SK-N-SH treated with all-trans-retinoic acid at 6 μM for 48 hours (cell line): ENCODE measurements around the gene TMEM178B.

Experiments
- ARNTL ChIP-seq: fragments of 450-650 bp; formaldehyde crosslinking; IDR thresholded peaks from 2 replicates; pipeline ENCODE4 v1.5.0; 2020; ENCODE audit warnings: low read depth, mild to moderate bottlenecking, moderate library complexity, borderline replicate concordance
- BACH2 ChIP-seq: fragments of 250-450 bp; sonication (Bioruptor Pico); IDR thresholded peaks from 2 replicates; pipeline ENCODE4 v1.9.0; 2021; ENCODE audit warnings: mild to moderate bottlenecking, borderline replicate concordance
- GLIS3 ChIP-seq: fragments of 250-450 bp; sonication (Bioruptor Pico); IDR thresholded peaks from 2 replicates; pipeline ENCODE4 v1.5.0; 2020; ENCODE audit warnings: mild to moderate bottlenecking, moderate library complexity
- ISL1 ChIP-seq: fragments of 250-450 bp; sonication (Bioruptor Pico); IDR thresholded peaks from 2 replicates; pipeline ENCODE4 v2.1.2; 2022; ENCODE audit warnings: mild to moderate bottlenecking, moderate library complexity
- PPARA ChIP-seq: fragments of 250-450 bp; sonication (Bioruptor Pico); IDR thresholded peaks from 2 replicates; pipeline ENCODE4 v1.5.0; 2020; ENCODE audit warnings: mild to moderate bottlenecking, borderline replicate concordance
- SNAI2 ChIP-seq: fragments of 250-450 bp; sonication (Bioruptor Pico); IDR thresholded peaks from 2 replicates; pipeline ENCODE4 v1.5.0; 2020; ENCODE audit warnings: mild to moderate bottlenecking, moderate library complexity
- TOX ChIP-seq: fragments of 250-450 bp; sonication (Bioruptor Pico); IDR thresholded peaks from 2 replicates; pipeline ENCODE4 v1.8.0; 2021; ENCODE audit warnings: mild to moderate bottlenecking, moderate library complexity, borderline replicate concordance
- ZFP30 ChIP-seq: fragments of 450-650 bp; formaldehyde crosslinking; IDR thresholded peaks from 2 replicates; pipeline ENCODE4 v1.5.0; 2022; ENCODE audit warnings: mild to moderate bottlenecking, moderate library complexity
- ZNF70 ChIP-seq: fragments of 450-650 bp; formaldehyde crosslinking; IDR thresholded peaks from 2 replicates; pipeline ENCODE4 v1.5.0; 2020; ENCODE audit warnings: mild to moderate bottlenecking, moderate library complexity
- TF ChIP-seq, protein P1 (sequence below): fragments of 250-450 bp; sonication (Bioruptor Pico); IDR thresholded peaks from 2 replicates; pipeline ENCODE4 v1.8.0; 2020; ENCODE audit warnings: mild to moderate bottlenecking, moderate library complexity, borderline replicate concordance
- TF ChIP-seq, protein P2 (sequence below): fragments of 250-450 bp; sonication (Bioruptor Pico); IDR thresholded peaks from 2 replicates; pipeline ENCODE4 v1.5.0; 2020; ENCODE audit warnings: mild to moderate bottlenecking, moderate library complexity

DNA sequence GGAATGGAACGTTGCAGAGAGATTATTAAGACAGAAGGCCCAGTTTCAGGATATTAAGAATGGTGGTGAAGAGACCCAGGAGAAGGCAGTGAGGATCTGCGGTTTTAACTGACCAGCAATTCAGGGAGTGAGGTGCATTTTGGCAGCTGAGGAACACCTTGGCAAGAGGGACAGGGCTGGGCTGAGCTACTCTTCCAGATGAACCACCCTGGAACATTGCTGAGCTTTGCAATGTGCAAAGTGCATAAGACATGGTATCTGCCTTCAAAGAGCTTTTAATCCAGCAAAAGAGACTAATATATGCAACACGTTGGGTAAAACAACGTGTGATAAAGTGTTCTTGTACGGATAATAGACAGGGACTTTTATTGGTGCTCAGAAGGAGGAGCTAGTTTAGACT, 296.3 kb downstream of the TMEM178B start:
- TF ChIP-seq PPARA (CRISPR knock-in tag) (no peak), ARNTL (CRISPR knock-in tag) (no peak), TOX (CRISPR knock-in tag) (no peak), GLIS3 (CRISPR knock-in tag) (no peak), SNAI2 (CRISPR knock-in tag) (no peak), ZNF70 (CRISPR knock-in tag) (no peak), ISL1 (no peak), ZFP30 (CRISPR knock-in tag) (no peak), BACH2 (CRISPR knock-in tag) (no peak)
- TF ChIP-seq, protein P1, sequence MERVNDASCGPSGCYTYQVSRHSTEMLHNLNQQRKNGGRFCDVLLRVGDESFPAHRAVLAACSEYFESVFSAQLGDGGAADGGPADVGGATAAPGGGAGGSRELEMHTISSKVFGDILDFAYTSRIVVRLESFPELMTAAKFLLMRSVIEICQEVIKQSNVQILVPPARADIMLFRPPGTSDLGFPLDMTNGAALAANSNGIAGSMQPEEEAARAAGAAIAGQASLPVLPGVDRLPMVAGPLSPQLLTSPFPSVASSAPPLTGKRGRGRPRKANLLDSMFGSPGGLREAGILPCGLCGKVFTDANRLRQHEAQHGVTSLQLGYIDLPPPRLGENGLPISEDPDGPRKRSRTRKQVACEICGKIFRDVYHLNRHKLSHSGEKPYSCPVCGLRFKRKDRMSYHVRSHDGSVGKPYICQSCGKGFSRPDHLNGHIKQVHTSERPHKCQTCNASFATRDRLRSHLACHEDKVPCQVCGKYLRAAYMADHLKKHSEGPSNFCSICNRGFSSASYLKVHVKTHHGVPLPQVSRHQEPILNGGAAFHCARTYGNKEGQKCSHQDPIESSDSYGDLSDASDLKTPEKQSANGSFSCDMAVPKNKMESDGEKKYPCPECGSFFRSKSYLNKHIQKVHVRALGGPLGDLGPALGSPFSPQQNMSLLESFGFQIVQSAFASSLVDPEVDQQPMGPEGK (CRISPR knock-in tag), result no peak
- TF ChIP-seq, protein P2, sequence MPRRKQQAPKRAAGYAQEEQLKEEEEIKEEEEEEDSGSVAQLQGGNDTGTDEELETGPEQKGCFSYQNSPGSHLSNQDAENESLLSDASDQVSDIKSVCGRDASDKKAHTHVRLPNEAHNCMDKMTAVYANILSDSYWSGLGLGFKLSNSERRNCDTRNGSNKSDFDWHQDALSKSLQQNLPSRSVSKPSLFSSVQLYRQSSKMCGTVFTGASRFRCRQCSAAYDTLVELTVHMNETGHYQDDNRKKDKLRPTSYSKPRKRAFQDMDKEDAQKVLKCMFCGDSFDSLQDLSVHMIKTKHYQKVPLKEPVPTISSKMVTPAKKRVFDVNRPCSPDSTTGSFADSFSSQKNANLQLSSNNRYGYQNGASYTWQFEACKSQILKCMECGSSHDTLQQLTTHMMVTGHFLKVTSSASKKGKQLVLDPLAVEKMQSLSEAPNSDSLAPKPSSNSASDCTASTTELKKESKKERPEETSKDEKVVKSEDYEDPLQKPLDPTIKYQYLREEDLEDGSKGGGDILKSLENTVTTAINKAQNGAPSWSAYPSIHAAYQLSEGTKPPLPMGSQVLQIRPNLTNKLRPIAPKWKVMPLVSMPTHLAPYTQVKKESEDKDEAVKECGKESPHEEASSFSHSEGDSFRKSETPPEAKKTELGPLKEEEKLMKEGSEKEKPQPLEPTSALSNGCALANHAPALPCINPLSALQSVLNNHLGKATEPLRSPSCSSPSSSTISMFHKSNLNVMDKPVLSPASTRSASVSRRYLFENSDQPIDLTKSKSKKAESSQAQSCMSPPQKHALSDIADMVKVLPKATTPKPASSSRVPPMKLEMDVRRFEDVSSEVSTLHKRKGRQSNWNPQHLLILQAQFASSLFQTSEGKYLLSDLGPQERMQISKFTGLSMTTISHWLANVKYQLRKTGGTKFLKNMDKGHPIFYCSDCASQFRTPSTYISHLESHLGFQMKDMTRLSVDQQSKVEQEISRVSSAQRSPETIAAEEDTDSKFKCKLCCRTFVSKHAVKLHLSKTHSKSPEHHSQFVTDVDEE, result no peak
